ENCODE measurements around the gene ARHGEF11.
A peak's percentile ranks its signal among the peaks of the same experiment; 100 is the strongest.

The ARHGEF11 gene

DNA sequence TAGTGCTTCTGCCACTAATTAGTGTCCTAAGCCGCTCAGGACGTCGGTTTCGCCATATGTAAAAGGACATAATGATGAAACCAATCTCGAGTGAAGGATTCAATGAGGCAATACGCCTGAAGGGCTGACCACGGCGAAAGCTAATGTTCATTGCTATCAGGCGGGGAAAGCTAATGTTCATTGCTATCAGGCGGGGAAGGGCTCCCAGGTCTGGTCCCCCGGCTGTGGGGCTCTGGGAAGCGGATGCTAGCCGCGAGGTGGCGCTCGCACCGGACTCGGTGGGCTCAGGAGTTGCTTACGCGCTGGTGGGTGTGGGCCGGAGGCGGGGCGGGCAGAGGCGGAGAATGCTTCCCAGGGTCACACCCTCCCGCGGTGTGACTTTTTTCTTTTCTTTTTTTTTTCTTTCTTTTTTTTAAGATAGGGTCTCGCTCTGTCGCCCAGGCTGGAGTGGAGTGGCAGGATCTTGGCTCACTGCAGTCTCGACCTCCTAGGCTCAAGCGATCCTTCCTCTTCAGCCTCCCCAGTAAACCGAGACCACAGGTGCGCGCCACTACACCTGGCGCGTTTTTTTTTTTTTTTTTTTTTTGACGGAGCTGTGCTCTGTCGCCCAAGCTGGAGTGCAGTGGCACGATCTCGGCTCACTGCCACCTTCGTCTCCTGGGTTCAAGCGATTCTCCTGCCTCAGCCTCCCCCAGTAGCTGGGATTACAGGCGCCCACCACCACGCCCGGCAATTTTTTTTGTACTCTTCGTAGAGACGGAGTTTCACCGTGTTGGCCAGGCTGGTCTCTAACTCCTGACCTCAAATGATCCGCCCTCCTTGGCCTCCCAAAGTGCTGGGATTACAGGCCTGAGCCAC is 153.1 kb downstream of the ARHGEF11 start:
- DNase-seq, result peak; percentile 83 to 87

DNA sequence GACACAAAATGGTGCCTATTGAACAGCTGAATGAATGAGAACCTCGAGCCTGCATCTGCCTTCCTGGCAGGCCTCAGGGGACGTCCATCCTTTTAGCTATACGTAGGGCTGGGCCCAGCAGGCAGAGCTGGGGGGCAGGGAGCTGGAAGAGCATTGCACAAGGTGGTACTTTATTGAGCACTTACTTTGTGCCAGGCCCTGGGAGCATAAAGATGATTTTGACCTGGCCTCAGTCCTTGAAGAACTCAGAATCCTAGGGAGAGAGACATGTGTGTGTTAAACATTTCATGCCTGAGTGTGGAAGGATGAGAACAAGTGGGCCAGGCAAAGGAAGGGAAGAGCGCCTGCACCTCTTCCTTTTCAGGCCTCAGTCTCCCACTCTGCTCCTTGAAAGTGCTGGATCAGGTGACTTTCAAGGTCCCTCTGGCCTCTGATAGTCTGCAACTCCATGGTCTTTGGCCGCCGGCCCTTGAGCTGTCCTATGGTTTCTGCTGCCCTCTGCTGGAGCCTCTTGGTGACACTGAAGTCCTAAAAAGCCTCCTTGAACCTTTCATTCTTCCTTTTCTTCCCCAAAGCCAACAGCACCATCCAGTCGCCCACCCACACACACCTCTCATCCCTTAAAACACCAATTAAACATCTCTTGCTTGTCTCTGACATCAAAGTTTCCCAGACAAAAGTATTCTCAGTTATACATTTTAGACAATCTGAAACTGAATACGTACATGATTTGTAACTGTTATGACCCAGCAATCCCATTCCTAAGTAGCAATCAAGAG is 155.6 kb downstream of the ARHGEF11 start:
- peak; percentile 44 to 57 for DNase-seq

DNA sequence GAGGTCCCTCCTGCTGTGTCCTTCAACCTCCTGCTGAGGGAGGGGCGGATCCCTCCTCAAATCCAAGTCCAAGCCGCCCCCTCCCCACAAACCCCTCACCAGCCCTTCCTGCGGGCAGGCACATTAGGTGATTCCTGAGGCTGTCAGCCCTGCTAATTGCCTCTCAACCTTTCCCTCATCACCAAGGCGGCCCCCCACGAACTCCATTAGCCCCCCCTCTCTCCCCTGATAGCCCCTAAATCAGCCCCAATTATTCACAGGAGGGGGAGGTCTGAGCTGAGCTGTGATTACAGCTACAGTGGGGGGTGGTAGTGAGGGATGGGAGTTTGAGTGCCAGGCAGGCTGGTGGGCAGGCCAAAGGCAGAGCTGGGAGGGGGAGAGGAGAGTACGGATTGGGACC is 157.8 kb downstream of the ARHGEF11 start:
- no peak for DNase-seq

DNA sequence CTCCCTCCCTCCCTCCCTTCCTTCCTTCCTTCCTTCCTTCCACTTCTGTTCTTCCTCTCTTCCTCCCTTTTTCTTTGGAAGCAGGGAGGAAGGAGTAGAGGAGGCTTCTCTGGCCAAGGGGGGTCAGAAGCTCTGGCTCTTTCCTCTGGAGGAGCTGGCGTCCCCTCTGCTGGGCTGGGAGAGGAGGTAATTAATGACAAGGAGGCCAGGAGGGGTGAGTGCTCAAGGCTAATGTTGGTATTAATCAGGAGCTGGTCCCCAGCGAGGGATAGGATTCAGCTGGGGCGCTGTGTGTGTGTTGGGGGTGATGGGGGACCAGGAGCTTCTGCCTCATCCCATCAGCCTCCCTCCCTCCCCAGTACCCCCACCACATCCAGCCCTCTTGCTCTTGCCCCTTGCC is 158.2 kb downstream of the ARHGEF11 start:
- no peak for DNase-seq

DNA sequence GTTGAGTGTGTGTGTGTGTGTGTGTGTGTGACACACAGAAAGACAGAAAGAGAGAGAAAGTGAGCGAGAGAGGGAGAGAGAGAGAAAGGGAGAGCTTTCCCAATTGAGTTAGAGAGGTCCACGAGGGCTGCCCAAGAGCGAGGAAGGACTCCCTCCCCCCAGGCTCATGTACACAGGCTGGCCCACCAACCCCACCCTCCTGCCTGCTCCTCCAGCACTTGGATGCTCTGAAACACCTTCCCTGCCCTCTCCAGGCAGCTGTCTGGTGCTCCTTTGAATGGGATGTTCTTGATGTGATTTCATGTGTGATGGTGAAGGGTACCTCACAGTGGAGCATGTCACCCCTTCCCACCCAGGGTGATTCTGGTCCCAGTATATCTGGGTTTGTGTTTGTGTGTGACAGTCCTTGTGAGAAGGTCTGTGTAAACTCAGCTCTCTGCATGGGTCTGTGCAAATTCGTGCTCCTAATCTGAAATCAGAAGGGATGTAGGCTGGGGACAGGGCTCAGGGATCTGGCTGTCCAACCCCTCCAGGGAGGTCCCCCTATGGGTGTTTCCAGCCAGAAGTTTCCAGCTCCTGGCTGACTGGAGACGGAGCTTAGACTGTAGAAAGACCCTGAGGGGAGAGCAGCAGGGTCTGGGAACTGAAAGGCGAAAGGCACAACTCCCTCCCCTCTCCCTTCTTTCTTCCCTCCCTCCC is 158.8 kb downstream of the ARHGEF11 start:
- DNase-seq, result no peak

DNA sequence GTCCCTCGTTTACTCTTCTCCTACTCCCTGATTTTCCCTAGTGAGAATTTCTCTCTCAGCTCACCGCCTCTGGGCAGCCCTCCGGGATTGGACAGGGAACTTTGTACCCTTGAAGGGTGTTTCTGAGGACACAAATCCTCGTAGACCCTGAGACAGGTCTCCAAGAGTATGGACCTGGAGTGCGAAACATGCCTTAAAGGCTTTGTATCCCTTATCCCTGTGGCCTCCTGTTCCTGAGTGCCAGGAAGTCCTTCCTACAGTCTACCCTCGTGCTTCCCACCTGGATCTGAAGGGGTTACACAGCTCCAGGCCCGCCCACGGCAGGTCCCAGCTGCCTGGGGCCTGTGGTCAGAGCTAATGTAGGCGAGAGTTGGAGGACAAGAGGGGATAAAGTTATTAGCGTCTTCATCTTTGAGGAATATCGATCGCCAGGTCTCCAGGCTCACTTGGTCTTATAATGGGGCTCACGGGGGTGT is 159.6 kb downstream of the ARHGEF11 start:
- no peak for DNase-seq

DNA sequence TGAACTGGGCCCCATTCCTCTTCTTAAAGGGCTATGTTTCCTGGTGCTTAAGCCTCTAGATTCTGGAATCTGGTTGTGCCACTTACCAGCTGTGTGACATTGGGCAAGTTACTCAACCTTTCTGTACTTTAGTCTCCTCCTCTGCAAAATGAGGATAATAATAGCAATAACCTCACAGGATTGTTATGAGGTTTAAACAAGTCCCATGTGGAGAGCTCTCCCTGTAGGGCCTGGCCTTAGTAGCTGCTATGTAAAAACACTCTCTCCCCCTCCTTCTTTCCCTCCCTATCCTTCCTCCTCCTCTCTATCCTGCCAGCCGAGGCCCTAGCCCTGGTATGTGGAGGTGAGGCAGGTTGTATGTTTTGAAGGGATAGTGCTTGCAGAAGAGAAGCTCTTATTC is 160.2 kb downstream of the ARHGEF11 start:
- no peak for DNase-seq

All from CD4-positive, alpha-beta T cell treated with Interferon alpha-2 for 1 hour (primary cell).